Motor neuron (in vitro differentiated cells): ENCODE data around the gene EMILIN3. TPM values are rescaled to one million over a fixed set of nuclear protein-coding genes. Genes with fewer than 3 reads are reported as not detected.

Experiments used
- ATAC-seq, 8 experiments: fragments of 200-7000 bp; cut with Tn5 transposase; replicated peaks in 6 of 8; 2 replicates each; pipeline ENCODE4 v1.8.0; 2021; ENCODE audit warnings: mild to moderate bottlenecking in 8 of 8, moderate library complexity in 8 of 8
- H3K27ac ChIP-seq, 2 donors: fragments of 250-450 bp; sonication (Bioruptor Pico); 2 replicates each; pipeline ENCODE4 v1.9.0; 2021; ENCODE audit warnings: antibody characterized with exemption in 2 of 2, mild to moderate bottlenecking in 2 of 2, moderate library complexity in 1 of 2
- H3K4me1 ChIP-seq, 2 donors: fragments of 250-450 bp; sonication (Bioruptor Pico); replicated peaks in 1 of 2; 2 replicates each; pipeline ENCODE4 v1.6.1; 2021; ENCODE audit warnings: antibody characterized with exemption in 2 of 2, mild to moderate bottlenecking in 2 of 2, moderate library complexity in 1 of 2
- H3K4me3 ChIP-seq, 5 donors: fragments of 250-450 bp; sonication (Bioruptor Pico); 2 replicates each; pipeline ENCODE4 v1.9.0; 2021; ENCODE audit warnings: antibody characterized with exemption in 5 of 5, mild to moderate bottlenecking in 5 of 5, moderate library complexity in 4 of 5
- WGBS, 10 experiments: fragments of 450-650 bp; shearing (Covaris generic); methylation state at CpG; one replicate each; pipeline ENCODE4 v1.0.0; 2022; 5-methylcytosine and 5-hydroxymethylcytosine counted together
- in situ Hi-C, 9 experiments: fragments of 400-800 bp; cut with MboI; loops; one replicate each; pipeline ENCODE4 v1.15.0; 2021; ENCODE audit warnings: low sequenced_read_pairs in 9 of 9, low pct_unique_long_range_greater_than_20kb in 2 of 9; ENCODE audit not compliant: unreplicated experiment in 9 of 9
- total RNA-seq, 8 experiments: library from RNA; unstranded; fragments of 300-600 nt; gene quantifications; 2 replicates each; pipeline versions ENCODE4 v1.2.3 to v1.2.4, GENCODE V29; 2022

Gene EMILIN3, protein sequence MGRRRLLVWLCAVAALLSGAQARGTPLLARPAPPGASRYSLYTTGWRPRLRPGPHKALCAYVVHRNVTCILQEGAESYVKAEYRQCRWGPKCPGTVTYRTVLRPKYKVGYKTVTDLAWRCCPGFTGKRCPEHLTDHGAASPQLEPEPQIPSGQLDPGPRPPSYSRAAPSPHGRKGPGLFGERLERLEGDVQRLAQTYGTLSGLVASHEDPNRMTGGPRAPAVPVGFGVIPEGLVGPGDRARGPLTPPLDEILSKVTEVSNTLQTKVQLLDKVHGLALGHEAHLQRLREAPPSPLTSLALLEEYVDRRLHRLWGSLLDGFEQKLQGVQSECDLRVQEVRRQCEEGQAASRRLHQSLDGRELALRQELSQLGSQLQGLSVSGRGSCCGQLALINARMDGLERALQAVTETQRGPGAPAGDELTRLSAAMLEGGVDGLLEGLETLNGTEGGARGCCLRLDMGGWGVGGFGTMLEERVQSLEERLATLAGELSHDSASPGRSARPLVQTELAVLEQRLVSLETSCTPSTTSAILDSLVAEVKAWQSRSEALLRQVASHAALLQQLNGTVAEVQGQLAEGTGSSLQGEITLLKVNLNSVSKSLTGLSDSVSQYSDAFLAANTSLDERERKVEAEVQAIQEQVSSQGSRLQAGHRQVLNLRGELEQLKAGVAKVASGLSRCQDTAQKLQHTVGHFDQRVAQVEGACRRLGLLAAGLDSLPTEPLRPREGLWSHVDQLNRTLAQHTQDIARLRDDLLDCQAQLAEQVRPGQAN
- total RNA-seq: 1 to 10 TPM in 5 of 8 experiments, under 1 TPM in 3; 0.64 to 3.2 (median 1.1) TPM

DNA sequence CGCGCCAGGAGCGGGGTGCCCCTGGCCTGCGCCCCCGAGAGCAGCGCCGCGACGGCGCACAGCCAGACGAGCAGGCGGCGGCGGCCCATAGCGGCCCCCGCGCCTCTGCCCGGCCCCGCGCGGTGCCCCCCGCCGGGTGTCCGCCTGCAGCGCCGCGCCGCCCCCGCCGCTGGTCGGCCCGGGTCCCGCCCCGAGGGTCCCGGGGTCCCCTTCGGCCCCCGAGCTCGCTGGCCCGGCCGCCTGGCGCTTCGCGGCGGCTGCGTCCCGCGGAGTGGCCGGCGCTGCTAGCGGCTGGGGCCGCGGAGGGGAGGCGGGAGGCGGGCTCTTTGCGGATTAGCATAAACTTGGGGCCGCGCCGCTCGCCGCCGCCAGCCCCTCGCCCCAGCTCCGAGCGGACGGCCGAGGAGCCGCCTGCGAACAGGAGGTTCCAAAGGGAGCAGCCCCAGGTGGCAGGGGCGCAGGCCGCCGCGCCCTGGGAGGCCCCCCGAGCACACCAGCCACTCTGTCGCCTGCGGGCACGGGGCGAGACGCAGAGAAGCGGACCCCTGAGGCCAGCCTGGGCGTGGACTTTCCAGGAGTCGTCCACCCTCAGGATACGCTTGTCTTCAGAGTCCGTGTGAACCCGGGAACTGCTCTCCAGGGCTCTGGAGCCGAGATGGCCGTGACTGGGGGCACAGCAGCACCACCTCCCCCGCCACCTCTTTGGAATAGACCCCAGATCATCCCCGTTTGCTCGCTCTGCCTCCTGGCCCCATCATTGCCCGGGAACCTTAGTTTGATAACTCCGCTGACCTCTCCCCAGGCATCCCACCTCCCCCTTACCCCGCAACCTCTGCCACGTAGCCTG lies at the start of gene EMILIN3:
Gene EMILIN3 (minus strand): TSS at position 273 of the 847 bp plus-strand sequence. CDS start 184 bp downstream, at position 89.
- WGBS, 10 experiments: 0 to 100% (median 70%) methylated on average over 2 to 4 of the region's 93 CpGs; no CpG with 5 or more reads in 7 of the 10 experiments
- H3K4me1 ChIP-seq: no peaks in the 10 kb centered on the region
- in situ Hi-C loops: no loop called here
- peak; percentile 35 to 83 (median 78) for ATAC-seq
- H3K27ac ChIP-seq: no peak within 1 kb of the TSS
- peak within 1 kb of the TSS; percentile 36 to 43 (median 39) for H3K4me3 ChIP-seq

DNA sequence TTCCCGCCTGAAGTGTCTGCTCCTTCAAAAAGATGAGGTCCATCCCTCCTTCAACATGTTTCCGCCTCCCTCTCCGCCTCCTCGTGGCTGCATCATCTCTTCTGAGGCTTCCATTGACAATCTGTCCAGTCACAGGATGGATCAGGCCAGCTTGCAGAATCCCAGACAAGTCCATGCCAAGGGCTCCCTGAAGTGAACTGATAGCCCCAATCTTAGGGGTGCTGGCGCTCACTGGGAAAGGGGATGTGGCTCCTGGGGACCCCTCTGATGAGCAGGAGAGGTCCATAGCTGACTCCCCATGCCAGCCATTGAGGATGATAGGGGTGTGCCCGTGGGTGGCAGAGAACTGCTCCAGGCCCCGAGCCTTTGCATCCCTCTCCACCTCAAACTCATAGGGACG lies 48.6 kb upstream of the EMILIN3 start:
- Histone ChIP-seq H3K4me3 (no peak overlapping the region), H3K27ac (no peak overlapping the region), H3K4me1 (no peaks in the 10 kb centered on the region)
- ATAC-seq: no peak
- 83 to 100% (median 96%) methylated on average over 2 to 6 of the region's 8 CpGs; no CpG with 5 or more reads in 3 of the 10 experiments for WGBS, 10 experiments
- in situ Hi-C loops: no loop called here

DNA sequence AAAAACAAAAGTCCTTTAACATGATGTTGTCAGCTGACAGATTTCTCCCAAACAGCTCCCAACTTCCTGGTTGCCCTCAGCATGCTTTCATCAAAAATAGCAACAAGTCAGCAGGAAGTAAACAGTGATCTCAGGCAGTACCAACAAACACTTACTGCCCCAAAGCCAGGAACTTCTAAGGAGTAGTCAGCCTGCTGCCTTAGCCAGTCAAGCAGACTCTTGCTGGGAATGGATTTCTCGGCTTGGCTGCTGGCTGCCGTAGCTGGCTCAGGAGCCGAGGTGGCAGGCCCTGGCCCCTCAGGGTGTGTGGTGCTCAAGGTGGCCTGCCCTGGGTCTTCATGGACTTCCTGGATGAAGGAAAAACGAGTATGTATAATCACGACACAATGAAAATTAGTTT lies 46.6 kb upstream of the EMILIN3 start:
- in situ Hi-C loops: no loop called here
- H3K4me3 ChIP-seq: no peak overlapping the region
- 40 to 100% (median 83%) methylated on average over 1 to 3 of the region's 5 CpGs; no CpG with 5 or more reads in 3 of the 10 experiments for WGBS, 10 experiments
- no peak for ATAC-seq
- H3K4me1 ChIP-seq: no peaks in the 10 kb centered on the region
- no peak overlapping the region for H3K27ac ChIP-seq

DNA sequence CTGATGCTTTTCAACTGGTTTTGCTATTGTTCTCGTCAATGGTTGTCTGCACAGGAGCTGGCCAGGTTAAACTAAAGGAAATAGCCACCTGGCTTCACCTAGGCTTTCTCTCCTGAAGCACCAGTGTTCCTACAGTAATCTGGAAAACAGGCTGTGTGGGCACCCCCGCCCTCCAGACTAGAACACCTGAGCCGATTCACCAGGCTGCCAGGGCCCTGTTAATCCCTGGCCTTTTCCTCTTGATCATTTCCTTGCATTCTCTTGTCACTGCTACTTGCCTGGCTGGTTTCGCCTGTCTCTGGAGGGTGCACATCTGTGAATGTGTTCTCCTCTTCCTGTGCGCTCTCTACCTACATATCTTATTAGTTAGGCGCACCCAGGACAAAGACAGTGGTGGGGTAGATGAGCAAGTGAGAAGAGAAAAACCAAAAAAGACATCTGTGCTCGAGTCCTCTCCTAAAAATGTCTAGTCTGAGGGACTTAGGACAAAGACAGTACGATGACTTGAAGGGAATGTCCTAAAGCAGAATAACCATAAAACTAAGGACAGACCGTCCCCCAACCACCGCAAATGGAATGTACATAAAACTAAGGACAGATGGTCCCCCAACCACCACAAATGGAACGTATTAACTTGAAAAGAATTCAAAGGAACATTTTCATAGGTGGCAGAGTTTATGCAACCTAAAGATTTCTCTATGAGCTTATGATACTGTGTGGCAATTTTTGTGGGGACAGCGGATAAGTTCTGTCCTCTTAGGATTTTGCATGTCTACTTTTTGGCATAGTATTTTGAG lies 45.9 kb upstream of the EMILIN3 start:
- in situ Hi-C loops: no loop called here
- no peak for ATAC-seq
- WGBS, 10 experiments: 67 to 100% (median 92%) methylated on average over 1 to 11 of the region's 12 CpGs; no CpG with 5 or more reads in 1 of the 10 experiments
- Histone ChIP-seq H3K27ac (no peak overlapping the region), H3K4me1 (no peaks in the 10 kb centered on the region), H3K4me3 (no peak overlapping the region)

DNA sequence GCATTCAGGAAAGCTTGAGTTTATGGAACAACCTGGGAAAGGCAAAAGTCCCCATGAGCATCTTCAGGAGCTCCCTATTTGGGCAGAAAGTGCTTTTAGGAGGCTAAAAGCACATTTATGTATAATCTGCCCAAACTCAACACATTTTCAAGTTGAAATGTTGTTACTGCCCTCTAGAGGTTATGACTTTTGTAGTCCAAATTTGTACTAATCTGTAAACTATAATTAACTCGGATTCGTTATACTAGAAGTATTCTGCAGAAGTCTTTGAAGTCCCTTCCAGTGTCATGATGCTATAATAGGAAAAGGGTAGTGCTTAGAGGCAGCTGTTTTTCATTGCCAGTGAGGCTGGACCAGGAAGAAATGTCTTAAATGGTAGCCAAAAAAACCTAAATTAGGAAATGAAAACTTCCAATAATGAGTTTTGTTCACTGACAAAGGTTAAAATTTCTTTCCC lies 44.8 kb upstream of the EMILIN3 start:
- no peaks in the 10 kb centered on the region for H3K4me1 ChIP-seq
- 0 to 100% (median 33%) methylated on average over 2 of the region's 2 CpGs; no CpG with 5 or more reads in 4 of the 10 experiments for WGBS, 10 experiments
- peak in 3 of 8 experiments; percentile 26 to 59 (median 52) for ATAC-seq
- H3K4me3 ChIP-seq: no peak overlapping the region
- H3K27ac ChIP-seq: no peak overlapping the region
- in situ Hi-C loops: no loop called here

DNA sequence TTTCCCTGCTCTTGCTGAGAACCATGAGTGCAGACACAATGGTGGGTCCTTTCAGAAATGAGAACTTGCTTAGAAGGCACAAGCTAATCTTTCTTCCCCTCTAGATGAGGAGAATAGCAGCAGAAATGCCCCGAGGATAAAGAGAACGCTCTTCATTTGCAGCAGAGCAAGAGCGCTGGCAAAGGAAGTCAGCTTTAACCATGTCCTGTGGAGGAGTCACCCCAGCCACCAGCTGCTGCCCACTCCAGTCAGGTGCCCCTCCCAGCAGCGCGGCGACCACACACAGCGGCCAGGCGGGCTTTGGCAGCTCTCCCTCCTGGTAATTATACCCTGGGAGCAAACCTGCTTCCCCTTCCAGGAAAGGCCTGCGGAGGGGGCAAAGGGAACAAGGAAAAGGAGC lies 42.4 kb upstream of the EMILIN3 start:
- no peak overlapping the region for H3K4me3 ChIP-seq

DNA sequence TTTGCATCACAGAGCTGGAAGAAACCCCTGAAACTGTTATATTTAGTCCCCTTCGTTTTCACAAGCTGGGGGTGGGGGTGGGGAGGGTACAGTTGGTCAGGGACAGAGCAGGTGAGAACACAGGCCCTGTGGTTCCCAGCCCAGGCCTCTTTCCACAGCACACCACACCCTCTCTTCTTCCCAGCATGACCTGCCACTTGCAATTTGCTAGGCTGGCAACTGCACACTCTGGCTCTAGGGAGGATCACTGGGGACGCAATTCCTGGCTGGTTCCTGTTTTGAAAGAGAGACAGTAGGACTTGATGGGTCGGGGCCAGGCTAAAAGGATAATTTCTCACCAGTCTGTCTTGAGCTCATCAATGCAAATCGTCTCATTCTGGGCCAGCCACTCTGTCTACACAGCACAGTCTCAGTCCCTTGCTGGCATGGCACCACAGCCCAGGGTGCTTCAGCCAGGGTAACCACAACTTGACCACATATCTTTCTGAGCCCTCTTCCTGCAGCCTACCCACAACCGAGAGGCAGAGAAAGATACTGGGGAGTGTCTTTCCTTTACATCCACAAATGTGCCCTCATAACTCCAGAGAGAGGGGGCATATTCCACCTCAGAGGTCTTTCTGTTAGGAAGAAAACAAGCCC lies 41.7 kb upstream of the EMILIN3 start:
- WGBS, 10 experiments: 48 to 100% (median 97%) methylated on average over 1 to 5 of the region's 5 CpGs; no CpG with 5 or more reads in 2 of the 10 experiments
- peaks cover 0 to 9% of the 10 kb centered on the region in 2 donors for H3K4me1 ChIP-seq
- in situ Hi-C loops: no loop called here
- no peak overlapping the region for H3K4me3 ChIP-seq
- no peak overlapping the region for H3K27ac ChIP-seq
- ATAC-seq: peak in 1 of 8 experiments; percentile 20

More for the DNA sequence above, 42.4 kb upstream of the EMILIN3 start:
- in situ Hi-C loops: no loop called here
- Histone ChIP-seq H3K27ac (no peak overlapping the region), H3K4me1 (peaks cover 0 to 2% of the 10 kb centered on the region in 2 donors)
- 77 to 100% (median 82%) methylated on average over 1 to 6 of the region's 9 CpGs; no CpG with 5 or more reads in 4 of the 10 experiments for WGBS, 10 experiments
- ATAC-seq: peak in 1 of 8 experiments; percentile 50

DNA sequence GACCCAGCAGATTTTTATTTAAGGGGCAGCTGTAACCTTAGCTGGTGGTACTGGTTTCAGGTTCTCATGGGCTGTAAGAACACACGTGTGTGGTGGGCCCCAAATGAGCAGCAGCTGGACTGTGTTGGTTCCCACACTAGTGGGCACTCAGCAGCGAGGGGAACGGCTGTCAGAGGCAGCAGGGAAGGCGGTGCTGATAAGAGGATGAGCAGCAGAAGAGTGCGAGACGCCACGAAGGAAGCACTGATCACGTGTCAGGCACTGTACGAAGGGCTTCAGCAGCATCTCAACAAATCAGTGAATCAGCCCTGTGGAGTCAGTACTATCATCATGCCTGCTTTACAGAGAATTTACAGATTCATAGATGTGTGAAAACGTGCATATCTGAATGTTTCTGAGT lies 41.0 kb upstream of the EMILIN3 start:
- no peak overlapping the region for H3K27ac ChIP-seq
- in situ Hi-C loops: no loop called here
- ATAC-seq: no peak
- H3K4me1 ChIP-seq: peaks cover 0 to 9% of the 10 kb centered on the region in 2 donors
- no peak overlapping the region for H3K4me3 ChIP-seq
- 60 to 100% (median 85%) methylated on average over 1 to 10 of the region's 10 CpGs; no CpG with 5 or more reads in 3 of the 10 experiments for WGBS, 10 experiments

DNA sequence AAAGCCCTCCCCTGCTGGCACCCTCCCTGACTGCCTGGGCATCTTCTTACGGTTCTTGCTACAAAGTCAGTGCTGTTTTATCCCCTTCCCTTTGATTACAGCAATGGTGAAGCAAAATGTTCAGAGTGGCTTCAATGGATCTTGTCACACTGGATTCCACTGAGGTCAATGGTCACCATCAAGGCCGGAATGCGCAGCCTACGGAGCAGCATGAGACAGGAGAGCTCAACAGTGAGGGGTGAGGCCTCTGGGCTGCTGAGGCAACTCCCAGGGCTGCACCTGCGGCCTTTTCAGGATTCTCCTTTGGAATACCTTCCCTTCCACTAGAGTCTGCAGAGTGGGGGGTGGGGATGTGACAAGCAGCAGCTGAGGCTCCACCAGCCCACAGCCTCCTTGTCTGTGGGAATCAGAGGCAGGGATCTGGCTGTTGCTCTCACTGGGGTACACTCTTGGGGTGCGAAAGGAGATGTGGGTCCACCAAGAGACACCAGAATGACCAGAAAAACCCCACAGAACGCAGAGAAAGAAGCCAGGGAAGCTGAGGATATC lies 40.4 kb upstream of the EMILIN3 start:
- H3K4me1 ChIP-seq: peaks cover 0 to 9% of the 10 kb centered on the region in 2 donors
- in situ Hi-C loops: no loop called here
- H3K4me3 ChIP-seq: no peak overlapping the region
- no peak for ATAC-seq
- H3K27ac ChIP-seq: no peak overlapping the region
- WGBS, 10 experiments: 33 to 100% (median 89%) methylated on average over 1 to 6 of the region's 7 CpGs; no CpG with 5 or more reads in 5 of the 10 experiments

DNA sequence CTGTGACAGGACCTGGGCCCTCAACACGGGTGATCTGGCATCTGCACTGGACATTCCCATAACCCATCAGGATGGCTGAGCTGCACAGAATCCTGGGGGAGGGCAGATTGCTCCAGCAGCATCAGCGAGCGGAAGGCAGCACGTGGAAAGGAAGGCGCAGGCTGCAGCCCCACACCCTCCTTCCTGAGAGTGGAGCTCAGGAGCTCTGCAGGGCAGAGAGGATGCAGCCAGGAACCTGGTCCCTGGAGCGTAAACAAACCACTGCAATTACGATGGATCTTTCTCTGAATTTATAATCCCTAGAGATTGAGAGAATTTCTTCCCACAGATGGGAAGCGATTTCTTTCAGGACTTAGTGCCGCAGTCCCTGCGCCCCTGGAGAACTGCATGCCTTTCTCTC lies 39.7 kb upstream of the EMILIN3 start:
- 86 to 100% (median 97%) methylated on average over 2 to 9 of the region's 10 CpGs; no CpG with 5 or more reads in 5 of the 10 experiments for WGBS, 10 experiments

DNA sequence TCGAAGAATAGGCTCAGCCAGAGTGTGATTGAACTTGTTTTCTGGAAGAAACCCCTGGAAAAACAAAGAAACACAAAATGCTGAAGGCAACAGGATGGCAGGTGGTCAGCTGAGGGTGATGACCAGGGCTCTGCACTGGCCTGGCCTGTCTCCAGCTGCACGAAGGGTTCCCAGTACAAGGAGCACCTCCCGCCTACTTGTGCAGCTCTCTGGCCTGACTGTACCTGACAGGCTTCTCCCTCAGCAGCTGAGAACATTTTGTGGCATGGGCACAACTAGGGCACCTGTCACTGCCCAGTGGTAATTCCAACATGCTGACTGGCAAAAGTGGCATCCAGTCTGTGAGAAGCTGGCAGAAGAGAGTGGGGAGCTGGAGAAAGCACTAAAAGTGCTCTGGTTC lies 38.8 kb upstream of the EMILIN3 start:
- WGBS, 10 experiments: 75 to 100% (median 97%) methylated on average over 1 to 3 of the region's 3 CpGs; no CpG with 5 or more reads in 6 of the 10 experiments
- H3K27ac ChIP-seq: no peak overlapping the region
- in situ Hi-C loops: no loop called here
- no peak for ATAC-seq
- H3K4me3 ChIP-seq: no peak overlapping the region
- H3K4me1 ChIP-seq: peaks cover 0 to 9% of the 10 kb centered on the region in 2 donors

More for the DNA sequence above, 39.7 kb upstream of the EMILIN3 start:
- Histone ChIP-seq H3K4me1 (peaks cover 0 to 9% of the 10 kb centered on the region in 2 donors), H3K4me3 (no peak overlapping the region), H3K27ac (no peak overlapping the region)
- ATAC-seq: peak in 1 of 8 experiments; percentile 16
- in situ Hi-C loops: no loop called here
